Sigmoid colon (tissue), 4 donors: Measurements from ENCODE around the gene EVA1C.

Experiments used
- CTCF ChIP-seq, 4 experiments: fragments of 450-650 bp in 3 of 4; fragments of 200-600 bp in 1 of 4; IDR thresholded peaks; one replicate each; pipeline ENCODE4 v1.5.1; 2016 to 2019; ENCODE audit warnings: antibody characterized with exemption in 4 of 4, mild to moderate bottlenecking in 3 of 4, moderate library complexity in 2 of 4
- POLR2A ChIP-seq, 2 donors: fragments of 450-650 bp; IDR thresholded peaks; one replicate each; pipeline ENCODE4 v1.6.1; 2016; ENCODE audit warnings: antibody characterized with exemption in 2 of 2, mild to moderate bottlenecking in 2 of 2, moderate library complexity in 2 of 2
- POLR2AphosphoS5 ChIP-seq, 4 donors: sonication (generic); formaldehyde crosslinking; IDR thresholded peaks; one replicate each; pipeline ENCODE4 v1.6.1; 2017; ENCODE audit warnings: antibody characterized with exemption in 4 of 4

DNA sequence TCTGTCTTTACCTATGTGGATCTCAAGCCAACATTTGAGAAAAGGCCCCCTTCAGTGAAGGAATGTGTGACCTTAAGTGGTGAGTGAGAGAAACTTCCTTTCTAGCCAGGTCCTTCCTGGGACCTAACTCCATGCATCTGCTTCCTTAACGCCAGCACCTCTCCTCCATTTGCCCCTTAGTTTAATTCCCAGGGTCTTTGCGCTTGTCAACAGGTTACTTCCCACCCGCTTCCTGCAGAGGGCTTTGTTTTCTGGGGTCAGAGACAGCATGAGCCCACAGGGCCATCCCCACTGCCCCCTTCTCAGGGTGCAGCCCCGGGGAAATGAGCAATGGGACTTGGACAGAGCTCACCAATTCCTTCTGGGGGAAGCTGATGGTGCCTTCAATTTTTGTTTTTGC, 54.8 kb downstream of the EVA1C start:
- TF ChIP-seq CTCF (IDR thresholded peaks at IDR 0.05) (no peak), POLR2A (IDR thresholded peaks at IDR 0.05) (no peak), POLR2AphosphoS5 (IDR thresholded peaks at IDR 0.05) (no peak)
